HG02870 (cell line): ENCODE measurements around the gene PLCG1.

Source experiments
- ATAC-seq: cut with Tn5 transposase; IDR thresholded peaks from one replicate; pipeline ENCODE4 v1.9.1; 2021; ENCODE audit warnings: mild to moderate bottlenecking, moderate library complexity; ENCODE audit not compliant: unreplicated experiment

Gene PLCG1

DNA sequence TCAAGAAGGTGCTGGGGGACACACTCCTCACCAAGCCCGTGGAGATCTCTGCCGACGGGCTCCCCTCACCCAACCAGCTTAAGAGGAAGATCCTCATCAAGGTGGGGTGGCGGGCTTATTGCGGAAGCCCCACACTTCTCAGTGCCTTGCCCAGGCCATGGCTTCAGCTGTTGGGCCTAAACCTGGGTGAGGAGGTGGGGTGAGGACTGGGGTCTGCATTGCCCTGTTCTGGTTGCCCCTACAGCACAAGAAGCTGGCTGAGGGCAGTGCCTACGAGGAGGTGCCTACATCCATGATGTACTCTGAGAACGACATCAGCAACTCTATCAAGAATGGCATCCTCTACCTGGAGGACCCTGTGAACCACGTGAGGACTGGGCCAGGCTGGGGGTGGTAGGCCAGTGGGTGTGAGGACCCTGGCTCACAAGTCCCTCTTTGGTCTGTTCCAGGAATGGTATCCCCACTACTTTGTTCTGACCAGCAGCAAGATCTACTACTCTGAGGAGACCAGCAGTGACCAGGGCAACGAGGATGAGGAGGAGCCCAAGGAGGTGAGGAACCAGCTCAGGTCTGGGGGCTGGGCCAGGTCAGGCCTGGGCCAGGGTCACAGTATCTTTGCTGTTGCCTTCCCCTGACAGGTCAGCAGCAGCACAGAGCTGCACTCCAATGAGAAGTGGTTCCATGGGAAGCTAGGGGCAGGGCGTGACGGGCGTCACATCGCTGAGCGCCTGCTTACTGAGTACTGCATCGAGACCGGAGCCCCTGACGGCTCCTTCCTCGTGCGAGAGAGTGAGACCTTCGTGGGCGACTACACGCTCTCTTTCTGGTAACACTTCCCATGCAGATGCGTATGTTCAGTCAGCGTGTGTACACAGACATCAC, 27.9 kb downstream of the PLCG1 start:
- ATAC-seq: no peak

DNA sequence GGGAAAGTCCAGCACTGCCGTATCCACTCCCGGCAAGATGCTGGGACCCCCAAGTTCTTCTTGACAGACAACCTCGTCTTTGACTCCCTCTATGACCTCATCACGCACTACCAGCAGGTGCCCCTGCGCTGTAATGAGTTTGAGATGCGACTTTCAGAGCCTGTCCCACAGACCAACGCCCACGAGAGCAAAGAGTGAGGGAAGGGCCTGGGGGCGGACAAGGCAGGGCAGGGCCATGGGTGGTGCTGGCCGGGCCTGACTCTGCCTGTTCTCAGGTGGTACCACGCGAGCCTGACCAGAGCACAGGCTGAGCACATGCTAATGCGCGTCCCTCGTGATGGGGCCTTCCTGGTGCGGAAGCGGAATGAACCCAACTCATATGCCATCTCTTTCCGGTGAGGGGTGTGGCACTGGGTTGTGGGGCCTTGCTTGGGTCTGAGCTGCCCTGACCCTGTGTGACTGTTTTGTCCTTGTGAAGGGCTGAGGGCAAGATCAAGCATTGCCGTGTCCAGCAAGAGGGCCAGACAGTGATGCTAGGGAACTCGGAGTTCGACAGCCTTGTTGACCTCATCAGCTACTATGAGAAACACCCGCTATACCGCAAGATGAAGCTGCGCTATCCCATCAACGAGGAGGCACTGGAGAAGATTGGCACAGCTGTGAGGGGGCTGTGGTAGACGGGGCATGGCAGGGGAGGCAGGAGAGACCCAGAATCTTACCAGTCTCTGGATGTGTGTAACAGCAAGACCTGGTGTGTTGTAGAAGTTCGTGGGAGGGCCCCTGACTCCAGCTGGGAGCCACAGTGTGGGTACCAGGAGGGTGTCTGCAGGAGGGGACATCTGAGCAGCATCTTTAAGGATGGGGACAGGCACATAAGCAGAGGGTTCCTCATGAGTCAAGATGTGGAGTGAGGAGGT, 29.1 kb downstream of the PLCG1 start:
- ATAC-seq: no peak

DNA sequence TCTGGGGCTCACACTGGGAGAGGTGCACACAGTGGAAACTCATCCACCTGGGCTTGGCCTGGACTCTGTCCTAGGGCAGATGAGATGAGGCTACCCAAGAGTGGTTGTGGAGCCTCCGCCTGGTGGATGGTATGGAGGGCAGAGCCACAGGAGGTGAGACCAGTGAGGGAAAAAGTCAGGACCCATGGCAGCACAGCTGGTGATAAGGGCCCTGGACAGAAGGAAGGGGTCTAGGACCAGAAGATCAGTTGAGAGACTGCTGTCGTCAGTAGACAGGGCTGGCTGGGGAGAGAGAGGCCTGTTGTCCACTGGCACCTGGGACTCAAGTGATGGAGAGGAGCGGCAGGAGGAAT, 29.8 kb downstream of the PLCG1 start:
- ATAC-seq: no peak

DNA sequence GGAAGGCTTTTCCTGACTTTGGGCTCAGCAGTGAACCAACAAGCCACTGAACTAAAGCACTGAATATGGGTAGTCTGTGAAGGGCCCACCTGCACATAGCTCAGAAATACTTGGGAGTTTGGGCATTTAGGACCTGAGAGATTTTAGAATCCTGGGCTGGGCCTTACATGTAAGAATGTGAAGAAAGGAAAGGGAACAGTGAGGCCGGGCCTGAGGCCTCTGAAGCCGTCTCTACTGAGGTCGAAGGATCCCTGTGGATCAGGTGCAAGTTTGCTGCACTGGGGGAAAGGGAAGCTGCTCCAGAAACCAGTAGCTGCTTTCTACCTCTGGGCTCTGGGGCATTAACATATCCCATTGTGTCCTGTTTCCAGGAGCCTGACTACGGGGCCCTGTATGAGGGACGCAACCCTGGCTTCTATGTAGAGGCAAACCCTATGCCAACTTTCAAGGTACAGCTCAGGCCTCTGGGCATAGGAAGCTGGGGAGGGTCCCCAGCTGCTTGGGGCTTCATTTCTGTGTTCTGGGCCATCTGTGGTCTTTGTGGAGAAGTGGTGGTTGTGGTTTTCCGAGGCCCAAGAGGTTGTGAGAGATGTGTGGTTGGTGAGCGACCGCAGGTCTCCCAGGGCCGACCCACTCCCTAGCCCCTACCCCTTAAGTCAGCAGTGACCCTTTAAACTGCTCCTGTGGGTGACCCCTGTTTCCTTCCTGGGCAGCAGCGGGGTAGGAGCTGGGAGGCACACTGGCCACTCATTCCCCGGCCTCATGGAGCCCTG, 30.3 kb downstream of the PLCG1 start:
- peak; percentile 75 for ATAC-seq

DNA sequence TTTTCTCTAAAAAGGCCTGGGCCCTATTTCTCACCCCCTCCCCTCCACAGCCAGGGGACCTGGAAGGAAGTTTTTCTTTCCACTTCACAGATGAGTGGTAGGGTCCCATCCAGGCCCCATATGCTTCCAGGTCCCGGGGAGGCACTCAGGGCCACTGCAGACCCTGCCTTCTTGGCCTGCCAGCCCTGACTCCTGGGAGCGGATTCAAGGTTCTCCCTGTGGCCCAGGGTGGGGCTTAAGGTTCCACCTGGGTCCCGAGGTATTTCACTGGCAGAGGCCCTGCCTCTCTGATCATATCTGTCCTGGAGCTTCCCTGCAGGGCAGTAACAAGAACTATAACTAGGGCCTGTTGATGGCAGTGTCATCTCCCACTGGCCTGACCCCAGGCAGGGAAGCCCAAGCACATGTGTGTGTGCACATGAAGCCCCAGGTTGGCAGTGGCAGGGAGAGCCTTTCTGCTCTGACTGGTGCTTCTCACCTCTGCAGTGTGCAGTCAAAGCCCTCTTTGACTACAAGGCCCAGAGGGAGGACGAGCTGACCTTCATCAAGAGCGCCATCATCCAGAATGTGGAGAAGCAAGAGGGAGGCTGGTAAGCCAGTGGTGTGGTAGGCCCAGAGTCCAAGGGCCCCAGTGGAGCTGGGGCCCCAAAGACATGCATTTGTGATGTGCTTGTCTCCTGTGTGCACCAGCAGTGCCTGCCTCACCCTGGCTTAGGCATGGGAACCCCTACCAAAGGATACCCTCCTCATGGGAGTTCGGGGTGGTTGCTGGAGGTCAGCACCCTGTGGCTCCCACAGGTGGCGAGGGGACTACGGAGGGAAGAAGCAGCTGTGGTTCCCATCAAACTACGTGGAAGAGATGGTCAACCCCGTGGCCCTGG, 31.2 kb downstream of the PLCG1 start:
- no peak for ATAC-seq

DNA sequence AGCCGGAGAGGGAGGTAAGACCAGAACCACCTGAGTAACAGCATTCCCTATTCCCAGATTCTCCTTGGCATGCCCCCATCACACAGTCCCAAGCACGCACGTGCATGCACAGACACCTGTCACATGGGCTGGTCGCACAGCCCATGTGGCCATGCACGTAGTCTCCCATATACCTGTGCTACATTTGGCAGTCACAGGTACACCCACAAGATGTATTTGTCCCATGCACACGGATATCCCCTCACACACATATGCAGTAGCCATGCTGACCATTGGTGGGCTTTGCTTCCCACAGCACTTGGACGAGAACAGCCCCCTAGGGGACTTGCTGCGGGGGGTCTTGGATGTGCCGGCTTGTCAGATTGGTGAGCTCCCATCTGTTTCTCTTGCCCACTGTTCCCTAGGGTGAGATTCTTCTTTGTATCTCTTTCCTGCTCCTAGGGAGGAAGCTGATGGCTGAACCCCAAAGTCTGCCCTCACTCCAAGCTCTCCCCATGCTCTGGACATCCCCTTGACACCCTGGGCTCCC, 31.9 kb downstream of the PLCG1 start:
- ATAC-seq: no peak

DNA sequence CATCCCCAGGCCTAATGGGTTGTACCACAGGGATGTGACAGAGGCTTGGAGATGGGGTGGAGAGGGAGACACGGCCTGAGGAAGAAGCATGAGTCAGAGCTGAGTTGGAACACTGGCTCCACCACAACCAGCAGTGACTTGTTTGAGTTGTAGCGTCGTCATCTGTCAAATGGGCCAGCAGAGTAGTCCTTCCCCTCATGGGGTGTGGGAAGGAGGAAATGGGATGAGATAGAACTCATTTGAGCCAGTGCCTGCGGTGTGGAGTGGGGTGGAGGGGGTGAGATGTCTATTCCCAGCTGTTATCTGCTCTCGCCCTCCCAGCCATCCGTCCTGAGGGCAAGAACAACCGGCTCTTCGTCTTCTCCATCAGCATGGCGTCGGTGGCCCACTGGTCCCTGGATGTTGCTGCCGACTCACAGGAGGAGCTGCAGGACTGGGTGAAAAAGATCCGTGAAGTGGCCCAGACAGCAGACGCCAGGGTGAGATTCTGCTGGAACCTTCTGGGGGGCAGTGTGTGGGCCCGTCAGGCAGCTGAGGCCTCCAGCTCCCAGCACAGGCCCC, 32.5 kb downstream of the PLCG1 start:
- ATAC-seq: no peak

DNA sequence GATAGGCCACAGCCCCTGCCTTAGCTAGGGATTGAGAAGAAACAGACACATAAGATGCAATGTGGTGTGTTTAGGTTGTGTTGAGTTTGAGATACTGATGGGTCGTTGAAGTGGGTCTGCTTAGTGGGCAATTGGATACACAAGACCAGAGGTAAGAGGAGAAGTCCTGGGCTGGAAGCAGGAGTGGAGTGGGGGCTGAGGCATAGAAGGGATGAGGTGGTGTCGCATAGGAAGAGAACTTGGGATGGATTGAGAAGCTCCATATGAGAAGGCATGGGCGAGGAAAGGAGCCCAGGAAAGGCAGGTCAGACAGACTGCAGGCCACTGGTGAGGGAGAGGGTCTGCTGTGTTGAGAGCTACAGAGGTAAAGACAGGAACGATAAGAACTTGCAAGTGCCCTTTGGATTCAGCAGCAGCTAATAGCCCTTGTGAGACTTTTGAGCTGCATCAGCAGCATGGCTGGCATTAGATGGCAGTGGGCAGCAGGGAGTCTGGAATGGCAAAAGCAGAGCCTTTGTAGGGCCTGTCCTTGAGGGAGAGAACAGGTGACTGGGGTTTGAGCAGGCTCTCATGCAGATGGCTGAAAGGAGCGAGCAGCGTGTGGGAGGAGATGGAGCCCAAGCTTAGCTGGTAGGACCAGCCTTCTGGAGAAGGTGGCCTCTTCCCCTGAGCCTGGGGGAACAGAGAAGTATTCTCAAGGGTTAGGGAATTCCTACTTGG, 33.2 kb downstream of the PLCG1 start:
- ATAC-seq: no peak

DNA sequence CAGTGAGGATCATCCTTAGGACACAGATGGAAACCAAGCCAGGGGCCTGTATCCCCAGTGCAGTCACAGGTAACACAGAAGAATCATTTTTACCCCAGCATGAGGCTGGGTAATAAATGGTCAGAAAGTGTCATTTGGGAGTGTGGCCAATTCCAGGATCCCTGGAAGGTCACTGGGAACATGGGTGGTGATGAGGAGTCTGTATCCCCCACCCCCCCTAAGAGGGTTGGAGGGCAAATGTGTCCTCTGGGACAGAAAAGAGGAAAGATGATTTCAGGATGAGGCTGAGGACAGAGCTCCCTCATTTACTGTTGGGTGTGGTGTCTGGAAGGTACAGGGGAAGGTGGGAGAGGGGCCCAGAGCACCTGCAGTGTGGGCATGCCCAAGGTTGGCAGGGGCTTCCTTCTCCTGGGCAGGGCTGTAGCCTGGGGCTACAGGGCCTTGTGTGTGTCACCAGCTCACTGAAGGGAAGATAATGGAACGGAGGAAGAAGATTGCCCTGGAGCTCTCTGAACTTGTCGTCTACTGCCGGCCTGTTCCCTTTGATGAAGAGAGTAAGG, 34.5 kb downstream of the PLCG1 start:
- no peak for ATAC-seq

DNA sequence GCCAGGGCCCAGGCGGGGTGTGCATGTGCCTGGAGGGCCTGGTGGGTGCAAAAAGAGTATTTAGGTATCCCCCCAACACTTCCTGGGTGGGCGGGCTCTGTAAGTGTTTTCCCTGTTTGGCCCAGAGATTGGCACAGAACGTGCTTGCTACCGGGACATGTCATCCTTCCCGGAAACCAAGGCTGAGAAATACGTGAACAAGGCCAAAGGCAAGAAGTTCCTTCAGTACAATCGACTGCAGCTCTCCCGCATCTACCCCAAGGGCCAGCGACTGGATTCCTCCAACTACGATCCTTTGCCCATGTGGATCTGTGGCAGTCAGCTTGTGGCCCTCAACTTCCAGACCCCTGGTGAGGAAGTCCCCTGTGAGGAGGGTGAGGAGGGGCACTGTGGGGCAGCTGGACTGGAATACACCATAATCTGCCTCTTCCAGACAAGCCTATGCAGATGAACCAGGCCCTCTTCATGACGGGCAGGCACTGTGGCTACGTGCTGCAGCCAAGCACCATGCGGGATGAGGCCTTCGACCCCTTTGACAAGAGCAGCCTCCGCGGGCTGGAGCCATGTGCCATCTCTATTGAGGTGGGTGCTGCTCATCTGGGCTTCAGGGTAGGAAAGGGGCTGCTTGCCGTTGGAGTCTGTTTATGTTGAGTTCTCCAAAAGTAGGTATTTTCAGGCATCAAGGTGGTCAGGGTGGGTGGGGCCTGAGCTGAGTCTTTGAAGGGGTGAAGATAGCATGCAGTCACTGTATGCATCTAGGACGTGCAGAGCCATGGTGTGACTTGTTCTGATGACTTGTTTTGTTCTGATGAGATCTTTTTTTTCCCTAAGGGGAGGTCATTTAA, 35.2 kb downstream of the PLCG1 start:
- no peak for ATAC-seq

DNA sequence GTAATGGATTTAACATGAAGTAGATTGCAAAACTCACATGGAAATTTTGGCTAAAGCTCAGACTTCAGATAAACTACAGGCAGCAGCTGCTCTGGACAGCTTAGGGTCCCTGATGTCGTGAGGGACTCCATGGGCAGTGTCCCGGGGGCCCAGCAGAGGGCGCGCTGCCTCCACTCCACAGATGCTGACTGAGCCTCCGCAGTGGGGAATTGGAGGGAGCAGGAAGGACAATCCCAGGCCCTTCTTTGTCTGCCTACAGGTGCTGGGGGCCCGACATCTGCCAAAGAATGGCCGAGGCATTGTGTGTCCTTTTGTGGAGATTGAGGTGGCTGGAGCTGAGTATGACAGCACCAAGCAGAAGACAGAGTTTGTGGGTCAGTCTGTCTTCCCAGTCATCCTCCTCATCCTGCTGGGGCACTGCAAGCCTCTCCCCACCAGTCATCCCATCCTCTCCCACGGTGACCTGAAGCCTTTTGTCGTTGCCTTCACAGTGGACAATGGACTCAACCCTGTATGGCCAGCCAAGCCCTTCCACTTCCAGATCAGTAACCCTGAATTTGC, 35.9 kb downstream of the PLCG1 start:
- ATAC-seq: no peak

DNA sequence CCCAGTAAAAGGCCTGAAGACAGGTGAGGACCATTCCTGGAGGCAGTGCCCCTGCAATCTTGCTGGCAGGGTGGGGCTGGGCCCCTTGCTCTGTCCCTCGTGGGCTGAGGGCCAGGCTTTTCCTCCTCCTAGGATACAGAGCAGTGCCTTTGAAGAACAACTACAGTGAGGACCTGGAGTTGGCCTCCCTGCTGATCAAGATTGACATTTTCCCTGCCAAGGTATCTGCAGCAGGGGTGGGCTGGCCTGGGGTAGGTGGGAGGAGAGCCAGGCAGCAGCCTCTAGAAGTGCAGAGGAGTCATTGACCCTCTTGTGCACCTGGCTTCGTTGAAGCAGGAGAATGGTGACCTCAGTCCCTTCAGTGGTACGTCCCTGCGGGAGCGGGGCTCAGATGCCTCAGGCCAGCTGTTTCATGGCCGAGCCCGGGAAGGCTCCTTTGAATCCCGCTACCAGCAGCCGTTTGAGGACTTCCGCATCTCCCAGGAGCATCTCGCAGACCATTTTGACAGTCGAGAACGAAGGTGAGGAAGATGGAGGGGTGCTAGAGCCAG, 36.5 kb downstream of the PLCG1 start:
- no peak for ATAC-seq

DNA sequence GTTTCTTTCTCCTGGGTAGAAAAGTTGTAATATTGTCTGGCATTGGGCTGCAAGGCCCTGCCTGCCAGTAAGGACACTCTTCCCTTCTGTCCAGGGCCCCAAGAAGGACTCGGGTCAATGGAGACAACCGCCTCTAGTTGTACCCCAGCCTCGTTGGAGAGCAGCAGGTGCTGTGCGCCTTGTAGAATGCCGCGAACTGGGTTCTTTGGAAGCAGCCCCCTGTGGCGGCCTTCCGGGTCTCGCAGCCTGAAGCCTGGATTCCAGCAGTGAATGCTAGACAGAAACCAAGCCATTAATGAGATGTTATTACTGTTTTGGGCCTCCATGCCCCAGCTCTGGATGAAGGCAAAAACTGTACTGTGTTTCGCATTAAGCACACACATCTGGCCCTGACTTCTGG, 37.0 kb downstream of the PLCG1 start:
- no peak for ATAC-seq

DNA sequence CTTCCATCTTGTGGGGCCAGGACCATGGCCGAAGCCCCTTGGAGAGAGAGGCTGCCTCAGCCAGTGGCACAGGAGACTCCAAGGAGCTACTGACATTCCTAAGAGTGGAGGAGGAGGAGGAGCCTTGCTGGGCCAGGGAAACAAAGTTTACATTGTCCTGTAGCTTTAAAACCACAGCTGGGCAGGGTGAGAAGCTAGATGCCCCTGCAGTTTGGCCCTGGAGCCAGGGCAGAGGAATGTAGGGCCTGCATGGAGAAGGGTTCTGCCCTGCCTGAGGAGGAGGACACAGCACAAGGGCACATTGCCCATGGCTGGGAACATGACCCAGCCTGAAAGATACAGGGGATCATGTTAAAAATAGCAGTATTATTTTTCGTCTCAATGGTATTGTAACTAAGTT, 37.4 kb downstream of the PLCG1 start:
- ATAC-seq: no peak

DNA sequence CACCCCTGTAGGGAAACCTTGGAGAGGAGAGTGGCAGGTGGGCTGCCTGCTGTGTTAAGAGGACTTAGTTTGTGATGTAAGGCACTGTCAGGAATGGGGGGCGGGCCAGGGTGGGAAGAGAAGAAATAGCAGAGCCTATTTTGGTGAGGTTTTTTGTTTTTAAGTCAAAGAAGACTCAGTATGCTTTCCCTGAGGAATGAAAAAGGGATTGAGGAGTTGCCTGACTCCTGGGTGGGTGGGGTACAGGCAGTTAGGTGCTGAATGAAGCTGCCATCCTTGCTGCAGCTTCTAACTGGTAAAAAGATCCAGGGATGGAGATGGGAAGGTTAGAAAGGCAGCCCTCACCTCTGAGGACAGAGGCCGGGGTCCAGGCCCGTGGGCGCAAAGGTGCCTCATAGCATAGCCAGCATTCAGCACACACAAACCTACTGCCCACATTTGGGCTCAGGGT, 37.9 kb downstream of the PLCG1 start:
- ATAC-seq: no peak

DNA sequence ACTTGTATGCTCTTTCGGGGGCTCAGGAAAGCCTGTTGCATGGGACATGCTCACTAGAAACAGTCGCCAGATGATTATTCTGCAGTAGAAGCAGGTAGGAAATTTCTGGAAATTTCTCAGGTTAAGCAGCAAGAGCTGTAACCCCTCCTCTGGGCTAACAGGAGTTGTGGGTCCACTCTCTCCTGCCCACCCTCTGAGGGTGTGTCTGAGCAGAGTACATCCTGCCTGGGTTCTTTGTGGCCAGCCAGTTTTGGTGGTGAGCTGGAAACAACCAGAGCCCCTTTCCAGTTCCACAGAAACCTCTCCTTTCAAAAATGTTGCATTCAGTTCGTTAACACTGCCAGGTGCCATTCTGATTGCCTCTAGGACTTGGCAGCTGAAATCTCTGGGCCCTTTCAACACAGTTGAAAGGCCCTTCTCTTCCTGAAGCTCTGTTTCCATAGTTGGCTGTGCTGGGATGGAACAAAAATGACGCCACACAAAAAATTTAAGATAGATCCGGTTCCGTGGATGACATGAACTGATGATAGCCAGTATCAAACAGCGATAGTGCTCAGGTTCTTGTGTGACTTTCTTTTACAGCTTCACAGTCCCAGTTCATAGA, 38.5 kb downstream of the PLCG1 start:
- no peak for ATAC-seq
